Parathyroid adenoma (tissue), 2 donors: Measurements from ENCODE around the gene TMEM151A.

Source experiments
- H2AFZ ChIP-seq: fragments of 300-600 bp; sonication (generic); one replicate; pipeline ENCODE4 v1.7.0; 2017; ENCODE audit warnings: antibody characterized with exemption, mild to moderate bottlenecking
- H3K27ac ChIP-seq: fragments of 300-600 bp; sonication (generic); one replicate; pipeline ENCODE4 v1.7.0; 2017
- H3K27me3 ChIP-seq: fragments of 300-600 bp; sonication (generic); one replicate; pipeline ENCODE4 v1.7.0; 2017; ENCODE audit warnings: low read length; ENCODE audit not compliant: control insufficient read depth, insufficient read depth
- H3K36me3 ChIP-seq: fragments of 300-600 bp; sonication (generic); one replicate; pipeline ENCODE4 v1.7.0; 2017; ENCODE audit warnings: low read length; ENCODE audit not compliant: control insufficient read depth, insufficient read depth
- H3K4me1 ChIP-seq: fragments of 300-600 bp; sonication (generic); one replicate; pipeline ENCODE4 v1.7.0; 2017; ENCODE audit warnings: control low read depth
- H3K4me2 ChIP-seq: fragments of 300-600 bp; sonication (generic); one replicate; pipeline ENCODE4 v1.7.0; 2017; ENCODE audit warnings: low read length
- H3K4me3 ChIP-seq: fragments of 300-600 bp; sonication (generic); one replicate; pipeline ENCODE4 v1.7.0; 2017; ENCODE audit warnings: low read depth, low read length
- H3K79me2 ChIP-seq: fragments of 300-600 bp; sonication (generic); one replicate; pipeline ENCODE4 v1.7.0; 2017; ENCODE audit warnings: control low read depth
- H3K9ac ChIP-seq: fragments of 300-600 bp; sonication (generic); one replicate; pipeline ENCODE4 v1.7.0; 2017; ENCODE audit warnings: mild to moderate bottlenecking
- H3K9me3 ChIP-seq: fragments of 300-600 bp; sonication (generic); one replicate; pipeline ENCODE4 v1.7.0; 2017; ENCODE audit warnings: low read length; ENCODE audit not compliant: control insufficient read depth
- CTCF ChIP-seq: fragments of 300-600 bp; sonication (generic); IDR thresholded peaks from one replicate; pipeline ENCODE4 v1.7.0; 2017; ENCODE audit warnings: antibody characterized with exemption, mild to moderate bottlenecking
- donor health status: primary hyperparathyroidism.

The TMEM151A gene

GRCh38 chr11:66333220-66333877 lies 41.7 kb downstream of the TMEM151A start:
- H3K4me2 ChIP-seq: no peak overlapping the region
- no peak overlapping the region for H3K4me3 ChIP-seq
- H3K27ac ChIP-seq: no peak overlapping the region
- TF ChIP-seq CTCF: no peak
- H3K4me1 ChIP-seq: no peaks in the 10 kb centered on the region
- no peak overlapping the region for H3K9ac ChIP-seq
- H3K27me3 ChIP-seq: no peaks in the 10 kb centered on the region
- no peaks in the 10 kb centered on the region for H3K9me3 ChIP-seq
- no peaks in the 10 kb centered on the region for H3K79me2 ChIP-seq
- H3K36me3 ChIP-seq: no peaks in the 10 kb centered on the region
- no peak overlapping the region for H2AFZ ChIP-seq

GRCh38 chr11:66333896-66334604 lies 42.4 kb downstream of the TMEM151A start:
- no peak overlapping the region for H3K4me3 ChIP-seq
- no peaks in the 10 kb centered on the region for H3K79me2 ChIP-seq
- no peaks in the 10 kb centered on the region for H3K36me3 ChIP-seq
- no peak overlapping the region for H3K4me2 ChIP-seq
- H2AFZ ChIP-seq: no peak overlapping the region
- no peak overlapping the region for H3K9ac ChIP-seq
- no peak for TF ChIP-seq CTCF
- H3K9me3 ChIP-seq: no peaks in the 10 kb centered on the region
- H3K27ac ChIP-seq: no peak overlapping the region
- H3K27me3 ChIP-seq: no peaks in the 10 kb centered on the region
- H3K4me1 ChIP-seq: no peaks in the 10 kb centered on the region

- no peak for TF ChIP-seq CTCF
- H3K27me3 ChIP-seq: no peaks in the 10 kb centered on the region
- no peaks in the 10 kb centered on the region for H3K36me3 ChIP-seq
- no peak overlapping the region for H3K4me2 ChIP-seq
- no peaks in the 10 kb centered on the region for H3K9me3 ChIP-seq
- H3K27ac ChIP-seq: no peak overlapping the region
- H2AFZ ChIP-seq: no peak overlapping the region
- no peak overlapping the region for H3K9ac ChIP-seq
- no peaks in the 10 kb centered on the region for H3K79me2 ChIP-seq
- H3K4me3 ChIP-seq: no peak overlapping the region
- H3K4me1 ChIP-seq: no peaks in the 10 kb centered on the region
Observed at GRCh38 chr11:66334605-66335442, 43.1 kb downstream of the TMEM151A start.

GRCh38 chr11:66335531-66336233 lies 44.0 kb downstream of the TMEM151A start:
- Histone ChIP-seq H3K4me2 (peak overlapping the region; percentile 44), H3K9me3 (no peaks in the 10 kb centered on the region), H3K9ac (no peak overlapping the region), H3K27ac (peak overlapping the region; percentile 6), H3K4me1 (no peaks in the 10 kb centered on the region), H3K36me3 (no peaks in the 10 kb centered on the region), H3K79me2 (no peaks in the 10 kb centered on the region), H3K4me3 (peak overlapping the region; percentile 26), H2AFZ (peak overlapping the region; percentile 62), H3K27me3 (no peaks in the 10 kb centered on the region)
- no peak for TF ChIP-seq CTCF
